GM19463 (cell line): ENCODE measurements around the gene MTMR4.
"Not testable (repeated sequence)": the region's sequence is repeated elsewhere in the genome, so short reads cannot be mapped to it uniquely, and the experiment has no call there.

Experiments used
- ATAC-seq: cut with Tn5 transposase; IDR thresholded peaks from one replicate; pipeline ENCODE4 v1.9.1; 2021; ENCODE audit warnings: mild to moderate bottlenecking, moderate library complexity; ENCODE audit not compliant: unreplicated experiment

Gene MTMR4

GRCh38 chr17:58493506-58493905, 20.9 kb downstream of the MTMR4 start:
- no peak for ATAC-seq

DNA sequence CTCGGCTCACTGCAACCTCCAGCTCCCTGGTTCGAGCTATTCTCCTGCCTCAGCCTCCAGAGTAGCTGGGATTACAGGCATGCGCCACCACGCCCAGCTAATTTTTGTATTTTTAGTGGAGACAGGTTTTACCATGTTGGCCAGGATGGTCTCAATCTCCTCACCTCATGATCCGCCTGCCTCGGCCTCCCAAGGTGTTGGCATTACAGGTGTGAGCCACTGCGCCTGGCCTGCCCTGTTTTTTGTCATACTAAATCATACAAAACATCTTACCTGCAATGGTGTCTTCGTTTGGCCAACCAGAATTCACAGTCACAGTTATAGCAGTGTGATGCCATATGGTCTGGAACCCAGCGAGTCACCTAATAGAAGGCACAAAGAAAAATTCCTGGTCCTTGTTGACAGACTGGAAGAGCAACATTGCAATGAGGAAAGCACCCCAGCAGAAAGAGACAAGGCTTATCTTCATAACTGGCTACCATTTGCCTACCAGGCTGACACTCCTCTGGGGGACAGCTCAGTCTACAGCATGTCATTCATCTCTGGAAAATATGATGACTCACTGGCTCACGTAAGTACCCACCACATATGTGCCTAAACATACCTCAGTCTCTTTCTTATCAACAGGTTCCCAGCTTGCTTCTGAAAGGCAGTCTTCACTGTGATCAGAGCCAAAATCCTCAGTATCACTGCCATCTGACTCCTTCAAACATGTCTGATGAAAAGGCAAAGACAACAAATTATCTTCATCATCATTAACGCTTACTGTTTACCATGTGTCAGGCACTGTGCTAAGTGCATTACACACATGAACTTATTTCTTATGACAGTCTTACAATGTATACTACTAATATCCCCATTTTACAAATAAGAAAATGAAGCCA, 22.0 kb downstream of the MTMR4 start:
- ATAC-seq, result no peak

DNA sequence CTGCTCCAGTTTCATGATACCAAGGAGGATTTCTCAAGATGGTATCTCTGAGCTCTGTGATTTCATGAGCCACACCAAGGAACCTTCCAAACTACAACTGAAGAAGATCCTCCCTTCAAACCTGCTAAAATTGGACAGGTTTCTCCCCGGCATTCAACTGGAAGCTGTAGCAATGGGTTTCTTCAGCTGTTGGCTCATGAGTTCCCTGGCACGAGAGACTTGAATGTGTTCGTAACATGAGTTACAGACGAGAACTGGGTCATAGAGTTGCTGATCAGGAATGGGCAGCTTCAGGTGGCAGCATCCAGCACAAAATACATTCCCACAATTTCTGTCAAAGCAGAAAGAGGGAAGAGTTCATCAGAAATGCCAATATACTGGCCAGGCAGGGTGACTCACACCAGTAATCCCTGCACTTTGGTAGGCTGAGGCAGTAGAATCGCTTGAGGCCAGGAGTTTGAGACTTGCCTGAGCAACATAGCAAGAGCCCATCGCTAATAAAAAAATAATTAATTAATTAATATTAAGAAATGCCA, 22.9 kb downstream of the MTMR4 start:
- ATAC-seq, result no peak

DNA sequence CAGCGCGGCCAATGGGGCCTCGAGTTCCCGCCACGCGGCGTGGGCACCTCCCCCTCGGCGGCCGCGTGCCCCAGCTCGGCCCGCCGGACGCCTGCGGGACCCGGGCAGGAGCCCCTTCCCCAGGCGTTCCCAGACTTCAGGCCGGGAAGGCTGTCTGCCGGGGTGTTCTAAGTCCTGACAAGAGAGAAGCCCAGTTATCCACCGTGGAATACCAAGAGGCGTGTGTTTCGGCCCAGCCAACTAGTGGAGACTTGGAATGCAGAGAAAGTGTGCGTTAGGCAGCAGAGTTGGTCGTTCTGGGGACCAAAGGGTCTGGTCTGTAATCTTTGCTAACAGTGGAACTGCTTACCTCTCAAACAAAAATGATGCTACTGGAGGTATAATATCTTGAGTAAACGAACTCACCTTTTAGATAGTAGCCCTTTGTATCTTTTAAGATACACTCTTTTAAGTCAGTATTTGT, 26.0 kb downstream of the MTMR4 start:
- no peak for ATAC-seq

GRCh38 chr17:58487589-58488427, 26.6 kb downstream of the MTMR4 start, which contains the start of gene HSF5:
Gene HSF5 (minus strand): TSS chr17:58488408. CDS start chr17:58488274, 134 bp downstream.
- no peak for ATAC-seq

DNA sequence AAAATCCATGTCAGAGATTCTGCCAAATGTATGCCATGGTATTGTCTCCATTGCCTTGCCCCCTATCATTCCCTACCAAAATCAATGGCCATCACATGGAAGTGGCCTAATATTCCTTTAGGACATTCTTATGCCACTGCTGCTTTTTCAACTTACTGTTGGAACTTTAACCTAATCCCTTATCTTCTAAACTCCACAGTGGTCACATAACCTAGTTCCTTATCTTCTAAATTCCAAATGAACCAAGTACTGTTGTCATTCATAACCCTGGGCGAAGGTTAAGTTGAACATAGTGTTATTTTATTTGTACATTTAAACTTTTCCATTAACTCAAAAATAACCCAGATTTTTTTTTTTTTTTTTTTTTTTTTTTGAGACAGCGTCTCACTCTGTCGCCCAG, 29.8 kb downstream of the MTMR4 start:
- ATAC-seq, result no peak

GRCh38 chr17:58481798-58482197, 32.6 kb downstream of the MTMR4 start:
- ATAC-seq, result not testable (repeated sequence)

DNA sequence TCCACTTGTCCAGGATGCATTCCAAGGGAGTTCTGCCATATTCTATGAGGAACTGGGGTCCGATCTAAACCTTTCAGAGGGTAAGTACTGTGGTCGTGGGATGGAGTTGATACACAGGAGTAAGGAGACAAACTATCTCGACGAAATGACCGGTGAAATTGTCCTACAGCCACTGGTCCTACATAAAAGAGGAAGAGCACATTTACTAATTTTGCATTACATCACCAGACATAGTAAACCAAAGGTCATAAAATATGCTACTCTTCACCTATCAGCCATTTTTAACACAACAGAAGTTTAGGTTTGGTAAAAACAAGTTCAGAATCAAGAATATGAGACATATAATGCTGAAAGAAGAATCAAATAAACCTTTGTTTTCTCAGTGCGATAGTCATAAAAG, 34.3 kb downstream of the MTMR4 start:
- no peak for ATAC-seq

GRCh38 chr17:58476812-58477211, 37.6 kb downstream of the MTMR4 start:
- ATAC-seq, result no peak

- no peak for ATAC-seq
Measured at GRCh38 chr17:58475985-58476384, 38.5 kb downstream of the MTMR4 start.

GRCh38 chr17:58470356-58470755, 44.1 kb downstream of the MTMR4 start:
- ATAC-seq, result no peak

DNA sequence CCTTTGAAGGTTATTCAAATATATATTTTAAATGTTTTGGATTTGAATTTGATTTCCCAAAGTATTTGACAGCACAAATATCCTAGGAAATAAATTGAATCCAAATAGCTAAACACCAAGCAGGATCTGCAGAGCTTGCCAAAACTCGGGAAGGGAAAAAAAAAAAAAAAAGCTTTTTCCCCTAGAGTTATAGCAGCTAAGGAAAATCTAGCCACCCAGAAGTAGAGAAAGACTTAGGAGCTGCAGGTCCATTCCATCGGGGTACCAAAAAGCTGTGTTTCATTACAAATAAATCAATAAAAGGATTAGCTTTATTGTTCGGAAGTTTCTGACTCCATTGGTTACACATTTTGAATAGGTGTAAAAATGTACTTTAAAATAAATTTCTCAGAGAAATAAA, 45.5 kb downstream of the MTMR4 start:
- no peak for ATAC-seq

DNA sequence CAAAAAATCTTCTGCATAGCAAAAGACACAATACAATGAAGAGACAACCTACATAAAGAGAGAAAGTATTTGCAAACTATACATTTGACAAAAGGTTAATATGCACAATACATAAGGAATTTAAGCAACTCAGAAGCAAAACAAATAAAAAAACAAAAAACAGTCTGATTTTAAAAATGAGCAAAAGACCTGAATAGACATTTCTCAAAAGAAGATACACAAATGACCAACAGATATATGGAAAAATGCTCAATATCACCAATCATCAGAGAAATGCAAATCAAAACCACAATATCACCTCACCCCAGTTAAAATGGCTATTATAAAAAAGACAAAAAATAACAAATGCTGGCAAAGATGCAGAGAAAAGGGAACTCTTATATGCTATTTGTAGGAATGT, 58.9 kb downstream of the MTMR4 start:
- ATAC-seq, result no peak

DNA sequence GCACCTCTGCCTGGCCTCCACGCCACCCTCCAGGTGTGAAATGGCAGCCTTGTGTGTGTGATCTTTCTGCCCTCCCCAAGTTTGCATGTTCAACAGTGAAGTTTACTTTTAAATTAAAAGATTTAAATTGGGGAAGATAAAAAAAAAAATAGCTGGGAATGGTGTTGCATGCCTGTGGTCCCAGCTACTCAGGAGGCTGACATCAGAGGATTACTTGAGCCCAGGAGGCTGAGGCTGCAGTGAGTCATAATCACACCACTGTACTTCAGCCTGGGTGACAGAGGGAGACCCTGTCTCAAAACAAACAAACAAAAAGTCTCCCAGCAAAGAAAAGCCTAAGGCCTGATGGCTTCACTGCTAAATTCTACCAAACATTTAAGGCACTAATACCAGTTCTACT, 61.7 kb downstream of the MTMR4 start:
- no peak for ATAC-seq

DNA sequence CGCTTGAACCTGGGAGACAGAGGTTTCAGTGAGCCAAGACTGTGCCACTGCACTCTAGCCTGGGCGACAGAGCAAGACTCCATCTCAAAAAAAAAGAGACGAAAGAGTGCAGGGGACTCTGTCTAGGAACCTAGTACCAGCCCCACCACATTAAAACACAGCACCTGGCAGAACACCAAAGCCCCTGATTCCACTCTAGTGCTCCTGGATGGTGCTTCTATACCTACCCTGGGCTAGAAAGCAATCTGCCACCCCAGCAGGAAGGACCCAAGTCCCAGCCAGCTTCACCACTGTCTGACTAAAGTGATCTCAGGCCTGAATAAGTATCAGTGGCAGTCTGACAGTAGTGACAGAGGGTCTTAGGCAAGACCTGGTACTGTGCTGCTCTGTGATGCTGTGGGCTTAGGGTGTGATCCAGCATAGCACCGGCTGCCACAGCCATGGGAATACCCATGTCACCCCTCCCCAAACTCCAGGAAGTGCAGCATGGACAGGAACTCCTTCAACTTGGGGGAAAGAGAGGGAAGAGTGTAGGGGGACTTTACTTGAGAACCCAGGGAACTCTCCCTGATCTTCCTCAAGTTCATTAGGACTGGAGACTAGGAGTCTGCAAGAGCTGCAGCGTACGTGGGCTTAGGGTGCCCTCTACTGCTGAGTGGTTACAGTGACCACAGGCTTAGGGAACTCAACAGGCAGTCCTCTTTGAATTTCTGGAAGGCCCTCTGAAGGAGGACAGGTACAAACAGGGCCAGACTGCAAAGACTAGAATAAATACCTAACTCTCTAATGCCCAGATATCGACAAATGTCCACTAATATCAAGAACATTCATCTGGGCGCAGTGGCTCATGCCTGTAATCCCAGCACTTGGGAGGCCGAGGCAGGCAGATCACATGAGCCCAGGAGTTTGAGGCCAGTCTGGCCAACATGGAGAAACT, 67.1 kb downstream of the MTMR4 start:
- no peak for ATAC-seq

DNA sequence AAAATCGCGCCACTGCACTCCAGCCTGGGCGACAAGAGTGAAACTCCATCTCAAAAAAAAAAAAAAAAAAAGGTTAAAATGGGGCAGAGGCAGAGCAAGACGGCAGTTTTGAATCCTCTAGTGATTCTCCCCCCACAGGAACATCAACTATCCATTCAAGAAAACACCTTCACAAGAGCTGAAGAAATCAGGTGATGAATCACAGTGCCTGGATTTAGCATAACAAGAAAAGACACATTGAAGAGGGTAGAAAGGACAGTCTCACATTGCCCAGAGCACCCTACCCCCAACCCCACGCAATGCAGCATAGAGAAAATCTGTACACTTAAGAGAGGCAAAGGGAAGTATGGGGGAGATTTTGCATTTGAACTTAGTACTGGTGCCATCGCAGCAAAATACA, 68.4 kb downstream of the MTMR4 start:
- no peak for ATAC-seq
